Adrenal gland (tissue), 5 donors: ENCODE data around the gene UNG.

Experiments
- POLR2A ChIP-seq, 2 donors: fragments of 450-650 bp; IDR thresholded peaks; one replicate each; pipeline ENCODE4 v1.6.1; 2017; ENCODE audit warnings: antibody characterized with exemption in 2 of 2, mild to moderate bottlenecking in 2 of 2, moderate library complexity in 1 of 2
- TF ChIP-seq, protein P1 (sequence below), 6 experiments: fragments of 450-650 bp in 4 of 6; fragments of 200-600 bp in 2 of 6; sonication (generic) in 1 of 6; IDR thresholded peaks; 1 replicate in 5 of 6; 2 replicates in 1 of 6; pipeline versions ENCODE4 v1.5.1 to v1.8.0; 2016 to 2021; ENCODE audit warnings: antibody characterized with exemption in 6 of 6, mild to moderate bottlenecking in 2 of 6, moderate library complexity in 1 of 6
- donor health status: DM: no; HTN: no; CAD: no.

DNA sequence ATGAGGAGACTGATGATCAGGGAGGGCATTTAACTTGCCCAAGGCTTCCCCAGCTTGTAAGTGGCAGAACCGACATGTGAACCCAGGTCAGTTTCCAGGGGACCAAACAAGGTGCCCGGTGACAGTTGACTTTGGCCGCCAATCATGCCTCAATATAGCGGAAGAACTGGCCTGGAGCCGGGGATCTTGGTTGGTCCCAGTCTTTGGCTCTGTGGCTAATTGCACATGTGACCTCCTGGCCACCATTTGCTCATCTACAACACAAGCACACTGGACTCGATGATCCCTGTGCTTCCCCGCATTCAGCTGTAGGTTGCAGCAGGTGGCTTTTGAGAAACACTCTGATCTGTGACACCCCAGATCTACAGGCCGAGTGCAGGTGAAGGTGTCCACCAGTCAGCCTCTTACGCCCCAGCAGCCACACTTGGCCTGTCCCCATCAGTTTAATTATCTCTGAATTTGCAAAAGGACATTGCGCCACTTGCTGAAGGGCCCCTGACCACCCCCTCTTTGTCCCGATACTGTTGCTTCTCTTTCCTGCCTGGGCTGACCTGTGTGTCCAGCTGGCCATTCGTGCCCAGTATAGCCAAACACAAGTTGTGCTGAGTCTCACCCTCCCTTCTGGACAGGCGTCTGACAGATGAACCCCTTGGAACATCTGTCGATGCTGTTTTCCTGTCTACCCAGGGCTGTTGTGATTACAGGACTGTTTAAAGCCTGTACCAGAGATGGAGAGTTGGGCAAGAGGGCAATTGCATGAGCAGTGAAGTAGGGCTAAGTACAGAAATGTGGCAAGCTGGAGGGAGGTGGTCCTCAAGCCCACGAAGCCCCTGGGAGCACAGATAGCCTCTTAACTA lies 33.1 kb downstream of the UNG start:
- TF ChIP-seq, protein P1, sequence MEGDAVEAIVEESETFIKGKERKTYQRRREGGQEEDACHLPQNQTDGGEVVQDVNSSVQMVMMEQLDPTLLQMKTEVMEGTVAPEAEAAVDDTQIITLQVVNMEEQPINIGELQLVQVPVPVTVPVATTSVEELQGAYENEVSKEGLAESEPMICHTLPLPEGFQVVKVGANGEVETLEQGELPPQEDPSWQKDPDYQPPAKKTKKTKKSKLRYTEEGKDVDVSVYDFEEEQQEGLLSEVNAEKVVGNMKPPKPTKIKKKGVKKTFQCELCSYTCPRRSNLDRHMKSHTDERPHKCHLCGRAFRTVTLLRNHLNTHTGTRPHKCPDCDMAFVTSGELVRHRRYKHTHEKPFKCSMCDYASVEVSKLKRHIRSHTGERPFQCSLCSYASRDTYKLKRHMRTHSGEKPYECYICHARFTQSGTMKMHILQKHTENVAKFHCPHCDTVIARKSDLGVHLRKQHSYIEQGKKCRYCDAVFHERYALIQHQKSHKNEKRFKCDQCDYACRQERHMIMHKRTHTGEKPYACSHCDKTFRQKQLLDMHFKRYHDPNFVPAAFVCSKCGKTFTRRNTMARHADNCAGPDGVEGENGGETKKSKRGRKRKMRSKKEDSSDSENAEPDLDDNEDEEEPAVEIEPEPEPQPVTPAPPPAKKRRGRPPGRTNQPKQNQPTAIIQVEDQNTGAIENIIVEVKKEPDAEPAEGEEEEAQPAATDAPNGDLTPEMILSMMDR (IDR thresholded peaks at IDR 0.05) = no peak
- TF ChIP-seq POLR2A (IDR thresholded peaks at IDR 0.05) = no peak
